ENCODE measurements around the gene SLC12A8. TPM values are rescaled to one million over a fixed set of nuclear protein-coding genes. Genes with fewer than 3 reads are reported as not detected.

Gene SLC12A8
- total RNA-seq, 2 experiments from 2014 or later, result 1.1 to 1.6 TPM

DNA sequence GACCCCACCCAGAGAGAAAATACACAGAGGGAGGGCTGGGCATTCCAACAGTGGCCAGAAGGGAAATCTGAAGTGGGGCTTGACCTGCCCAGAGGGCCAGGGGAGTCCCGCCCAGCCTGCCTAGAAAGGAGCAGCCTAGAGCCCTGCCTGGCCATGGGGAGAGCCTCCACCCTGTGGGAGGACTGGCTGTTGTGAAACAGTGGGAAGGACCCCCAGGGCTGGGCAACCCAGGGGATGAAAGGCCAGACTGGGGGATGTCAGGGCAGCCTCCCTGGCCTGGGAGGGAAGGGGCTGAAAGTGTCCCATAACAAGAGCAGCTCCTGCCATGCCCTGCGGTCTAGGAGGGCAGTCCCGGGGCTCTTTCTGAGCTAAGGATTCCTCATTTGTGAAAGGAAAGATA, 69.0 kb downstream of the SLC12A8 start:
- ATAC-seq (no peak), DNase-seq (no peak)
- ChIA-PET POLR2A (interaction anchor here (0.6 kb wide), 1 partner anchor 192 kb away, joined by 3 read pairs; no protein-coding TSS in a partner anchor), CTCF (no interaction called here)
- Mint-ChIP-seq H3K27me3 (peaks cover 16% of the 10 kb centered on the region), H3K4me3 (no peak overlapping the region), H3K4me1 (ENCODE audit: low read depth) (peaks cover 43% of the 10 kb centered on the region), H3K36me3 (ENCODE audit: low read depth) (peaks cover 3% of the 10 kb centered on the region), H3K9me3 (peaks cover 4% of the 10 kb centered on the region), H3K27ac (no peak overlapping the region)
- intact Hi-C loops (cut with micrococcal nuclease), result loop anchor here (5.0 kb wide), 1 partner anchor 91 kb away; no protein-coding TSS in a partner anchor
- TF ChIP-seq, protein P1, sequence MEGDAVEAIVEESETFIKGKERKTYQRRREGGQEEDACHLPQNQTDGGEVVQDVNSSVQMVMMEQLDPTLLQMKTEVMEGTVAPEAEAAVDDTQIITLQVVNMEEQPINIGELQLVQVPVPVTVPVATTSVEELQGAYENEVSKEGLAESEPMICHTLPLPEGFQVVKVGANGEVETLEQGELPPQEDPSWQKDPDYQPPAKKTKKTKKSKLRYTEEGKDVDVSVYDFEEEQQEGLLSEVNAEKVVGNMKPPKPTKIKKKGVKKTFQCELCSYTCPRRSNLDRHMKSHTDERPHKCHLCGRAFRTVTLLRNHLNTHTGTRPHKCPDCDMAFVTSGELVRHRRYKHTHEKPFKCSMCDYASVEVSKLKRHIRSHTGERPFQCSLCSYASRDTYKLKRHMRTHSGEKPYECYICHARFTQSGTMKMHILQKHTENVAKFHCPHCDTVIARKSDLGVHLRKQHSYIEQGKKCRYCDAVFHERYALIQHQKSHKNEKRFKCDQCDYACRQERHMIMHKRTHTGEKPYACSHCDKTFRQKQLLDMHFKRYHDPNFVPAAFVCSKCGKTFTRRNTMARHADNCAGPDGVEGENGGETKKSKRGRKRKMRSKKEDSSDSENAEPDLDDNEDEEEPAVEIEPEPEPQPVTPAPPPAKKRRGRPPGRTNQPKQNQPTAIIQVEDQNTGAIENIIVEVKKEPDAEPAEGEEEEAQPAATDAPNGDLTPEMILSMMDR (IDR thresholded peaks at IDR 0.05), result no peak

DNA sequence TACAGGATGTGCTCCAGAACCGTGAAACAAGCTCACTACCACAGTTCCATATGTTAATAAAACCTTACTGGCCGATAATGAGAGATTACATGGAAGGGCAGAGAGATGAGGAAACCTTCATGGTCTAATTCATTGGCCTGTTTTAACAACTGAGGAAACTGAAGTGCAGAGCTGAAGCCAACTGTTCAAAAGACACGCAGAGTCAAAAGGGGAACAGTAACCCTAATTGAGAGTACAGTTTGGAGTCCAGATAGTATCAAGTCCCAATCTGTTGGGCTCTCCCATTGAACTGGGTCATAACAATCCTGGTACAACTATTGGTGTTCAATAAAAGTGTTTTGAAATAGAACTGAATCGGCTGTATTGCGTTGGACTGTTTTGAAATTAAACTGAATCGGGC, 69.6 kb downstream of the SLC12A8 start:
- Mint-ChIP-seq H3K9me3 (peaks cover 4% of the 10 kb centered on the region), H3K27ac (peak overlapping the region; percentile 90), H3K4me1 (ENCODE audit: low read depth) (peaks cover 39% of the 10 kb centered on the region), H3K27me3 (peaks cover 16% of the 10 kb centered on the region), H3K36me3 (ENCODE audit: low read depth) (peaks cover 3% of the 10 kb centered on the region), H3K4me3 (no peak overlapping the region)
- CTCF ChIA-PET, result interaction anchor here (1.0 to 1.1 kb wide), 2 partner anchors 27 to 85 kb away, joined by 3 read pairs; no protein-coding TSS in a partner anchor
- POLR2A ChIA-PET, result interaction anchor here (1.4 kb wide), 1 partner anchor 10 kb away, joined by 4 read pairs; no protein-coding TSS in a partner anchor
- TF ChIP-seq, protein P1 (IDR thresholded peaks at IDR 0.05), result no peak
- DNase-seq (no peak), ATAC-seq (no peak)
- intact Hi-C loops (cut with micrococcal nuclease), result loop anchor here (5.0 kb wide), 1 partner anchor 91 kb away; no protein-coding TSS in a partner anchor

DNA sequence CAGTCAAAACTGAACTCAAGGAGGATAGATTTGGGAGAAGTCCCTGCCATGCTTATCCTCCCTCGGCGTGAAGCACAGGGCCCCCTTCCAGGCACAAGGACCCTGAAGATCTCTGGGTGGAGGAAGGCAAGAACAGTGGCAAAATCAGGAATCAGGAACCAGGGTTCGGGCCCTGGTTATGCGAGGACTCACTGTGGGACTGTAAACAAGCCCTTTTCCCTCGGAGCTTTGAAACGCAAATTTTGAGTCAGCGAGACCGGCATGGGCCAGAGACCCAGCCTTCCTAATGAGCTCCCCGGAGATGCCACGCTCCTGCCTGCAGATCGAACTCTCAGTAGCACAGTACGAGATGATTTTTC, 70.1 kb downstream of the SLC12A8 start:
- no peak for DNase-seq
- Mint-ChIP-seq H3K36me3 (ENCODE audit: low read depth) (peaks cover 3% of the 10 kb centered on the region), H3K4me1 (ENCODE audit: low read depth) (peaks cover 39% of the 10 kb centered on the region), H3K27ac (peak overlapping the region; percentile 90), H3K27me3 (peaks cover 16% of the 10 kb centered on the region), H3K4me3 (no peak overlapping the region), H3K9me3 (peaks cover 4% of the 10 kb centered on the region)
- intact Hi-C loops (cut with micrococcal nuclease), result loop anchor here (5.0 kb wide), 1 partner anchor 90 kb away; no protein-coding TSS in a partner anchor
- CTCF ChIA-PET, result interaction anchor here (1.0 to 1.7 kb wide), 3 partner anchors 22 to 85 kb away, joined by 3 to 4 read pairs (median 3); no protein-coding TSS in a partner anchor
- TF ChIP-seq, protein P1 (IDR thresholded peaks at IDR 0.05), result no peak
- POLR2A ChIA-PET, result interaction anchor here (0.9 to 2.5 kb wide), 5 partner anchors 9 to 193 kb away, joined by 3 to 7 read pairs (median 3); no protein-coding TSS in a partner anchor
- ATAC-seq, result no peak

DNA sequence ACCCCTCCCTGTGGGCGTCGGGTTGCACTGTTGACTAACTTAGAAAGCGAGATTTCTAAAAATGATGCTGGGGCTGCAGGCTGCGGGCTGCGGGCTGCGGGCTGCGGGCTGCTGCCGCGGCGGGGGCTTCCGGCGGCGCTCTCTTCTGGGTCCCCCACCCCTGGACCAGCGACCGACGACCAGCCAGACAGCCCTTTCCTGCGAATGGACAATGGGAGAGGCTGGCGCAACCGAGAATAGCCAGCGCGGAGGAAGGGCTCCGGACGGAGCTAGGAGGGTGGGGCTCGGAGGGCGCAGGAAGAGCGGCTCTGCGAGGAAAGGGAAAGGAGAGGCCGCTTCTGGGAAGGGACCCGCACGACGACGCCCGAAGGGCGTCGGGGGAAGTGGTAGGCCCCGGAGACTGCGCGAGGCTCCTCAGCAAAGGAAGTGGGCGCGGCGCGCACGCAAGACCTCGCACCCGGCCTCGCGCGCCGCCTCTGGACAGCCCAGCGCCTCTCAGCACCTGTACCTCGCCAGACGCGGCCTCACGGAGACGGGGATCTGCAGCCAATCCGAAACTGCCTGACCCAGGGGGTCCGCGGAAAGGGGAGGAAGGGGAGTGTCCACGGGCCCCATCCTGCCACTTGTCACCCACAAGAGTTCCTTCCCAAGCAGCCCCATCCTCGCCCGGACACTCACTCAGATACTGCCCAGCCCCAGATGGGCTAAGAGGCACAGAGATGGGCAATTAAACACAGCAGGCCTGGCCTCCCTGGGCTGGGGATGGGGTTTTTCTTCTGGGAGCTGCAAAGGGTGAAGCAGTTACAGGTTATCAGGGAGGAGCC, 70.7 kb downstream of the SLC12A8 start:
- POLR2A ChIA-PET, result interaction anchor here (0.9 to 2.5 kb wide), 5 partner anchors 9 to 193 kb away, joined by 3 to 7 read pairs (median 3); no protein-coding TSS in a partner anchor
- intact Hi-C loops (cut with micrococcal nuclease), result loop anchor here (5.0 kb wide), 1 partner anchor 90 kb away; no protein-coding TSS in a partner anchor
- Mint-ChIP-seq H3K9me3 (peaks cover 4% of the 10 kb centered on the region), H3K4me1 (ENCODE audit: low read depth) (peaks cover 38% of the 10 kb centered on the region), H3K4me3 (peak overlapping the region; percentile 60), H3K27ac (peak overlapping the region; percentile 90), H3K36me3 (ENCODE audit: low read depth) (peaks cover 3% of the 10 kb centered on the region), H3K27me3 (peaks cover 16% of the 10 kb centered on the region)
- CTCF ChIA-PET, result interaction anchor here (1.0 to 1.7 kb wide), 5 partner anchors 9 to 84 kb away, joined by 3 to 4 read pairs (median 4); no protein-coding TSS in a partner anchor
- ATAC-seq, result peak; percentile 85
- peak; percentile 91 for DNase-seq
- TF ChIP-seq, protein P1 (IDR thresholded peaks at IDR 0.05), result peak; percentile 22
